ENCODE results near the gene TRMT5.

The TRMT5 gene

GRCh38 chr14:60951776-60952435, 29.0 kb downstream of the TRMT5 start:
- no peak for ATAC-seq (replicated peaks)
- Mint-ChIP-seq H3K4me3 (no peak overlapping the region), H3K36me3 (ENCODE audit: insufficient read depth) (no peaks in the 10 kb centered on the region), H3K27ac (no peak overlapping the region), H3K27me3 (no peaks in the 10 kb centered on the region), H3K4me1 (ENCODE audit: low read depth in 2 of 2) (no peaks in the 10 kb centered on the region), H3K9me3 (peaks cover 4 to 13% of the 10 kb centered on the region in 2 donors)
- DNase-seq, result no peak

- Mint-ChIP-seq H3K9me3 (no peaks in the 10 kb centered on the region), H3K27me3 (no peaks in the 10 kb centered on the region), H3K36me3 (ENCODE audit: insufficient read depth) (no peaks in the 10 kb centered on the region), H3K27ac (no peak overlapping the region), H3K4me3 (no peak overlapping the region), H3K4me1 (ENCODE audit: low read depth in 2 of 2) (no peaks in the 10 kb centered on the region)
- DNase-seq (no peak), ATAC-seq (replicated peaks) (no peak)
These were observed 34.1 kb downstream of the TRMT5 start for GRCh38 chr14:60946773-60947172.

GRCh38 chr14:60945984-60946383, 34.9 kb downstream of the TRMT5 start:
- DNase-seq (no peak), ATAC-seq (replicated peaks) (no peak)
- Mint-ChIP-seq H3K9me3 (no peaks in the 10 kb centered on the region), H3K4me3 (no peak overlapping the region), H3K36me3 (ENCODE audit: insufficient read depth) (peaks cover 3% of the 10 kb centered on the region), H3K4me1 (ENCODE audit: low read depth in 2 of 2) (no peaks in the 10 kb centered on the region), H3K27ac (no peak overlapping the region), H3K27me3 (no peaks in the 10 kb centered on the region)

- peaks cover 3 to 5% of the 10 kb centered on the region in 2 donors for H3K4me1 Mint-ChIP-seq (ENCODE audit: low read depth in 2 of 2)
- no peak for DNase-seq
- H3K27ac Mint-ChIP-seq, result no peak overlapping the region
- H3K36me3 Mint-ChIP-seq (ENCODE audit: insufficient read depth), result peaks cover 3% of the 10 kb centered on the region
- H3K4me3 Mint-ChIP-seq, result no peak overlapping the region
- no peak for ATAC-seq (replicated peaks)
- H3K27me3 Mint-ChIP-seq, result no peaks in the 10 kb centered on the region
- H3K9me3 Mint-ChIP-seq, result no peaks in the 10 kb centered on the region
These were observed 36.7 kb downstream of the TRMT5 start for GRCh38 chr14:60944204-60944603.

- DNase-seq (no peak), ATAC-seq (replicated peaks) (no peak)
- H3K4me1 Mint-ChIP-seq (ENCODE audit: low read depth in 2 of 2), result peaks cover 3 to 8% of the 10 kb centered on the region in 2 donors
- no peaks in the 10 kb centered on the region for H3K9me3 Mint-ChIP-seq
- H3K27ac Mint-ChIP-seq, result no peak overlapping the region
- H3K36me3 Mint-ChIP-seq (ENCODE audit: insufficient read depth), result peaks cover 3% of the 10 kb centered on the region
- H3K4me3 Mint-ChIP-seq, result no peak overlapping the region
- H3K27me3 Mint-ChIP-seq, result no peaks in the 10 kb centered on the region
These were observed 37.2 kb downstream of the TRMT5 start for GRCh38 chr14:60943637-60944032.

GRCh38 chr14:60935319-60935718, 45.6 kb downstream of the TRMT5 start:
- no peaks in the 10 kb centered on the region for H3K27me3 Mint-ChIP-seq
- H3K9me3 Mint-ChIP-seq, result no peaks in the 10 kb centered on the region
- H3K4me1 Mint-ChIP-seq (ENCODE audit: low read depth in 2 of 2), result peaks cover 3 to 8% of the 10 kb centered on the region in 2 donors
- H3K36me3 Mint-ChIP-seq (ENCODE audit: insufficient read depth), result no peaks in the 10 kb centered on the region
- H3K4me3 Mint-ChIP-seq, result no peak overlapping the region
- H3K27ac Mint-ChIP-seq, result no peak overlapping the region
- no peak for DNase-seq
- no peak for ATAC-seq (replicated peaks)

- Mint-ChIP-seq H3K4me3 (no peak overlapping the region), H3K9me3 (no peaks in the 10 kb centered on the region), H3K27me3 (no peaks in the 10 kb centered on the region), H3K4me1 (ENCODE audit: low read depth in 2 of 2) (peaks cover 0 to 2% of the 10 kb centered on the region in 2 donors), H3K36me3 (ENCODE audit: insufficient read depth) (no peaks in the 10 kb centered on the region), H3K27ac (no peak overlapping the region)
- DNase-seq (no peak), ATAC-seq (replicated peaks) (no peak)
These were observed 46.8 kb downstream of the TRMT5 start for GRCh38 chr14:60933920-60934655.

GRCh38 chr14:60931218-60931617, 49.7 kb downstream of the TRMT5 start:
- H3K36me3 Mint-ChIP-seq (ENCODE audit: insufficient read depth), result no peaks in the 10 kb centered on the region
- H3K27me3 Mint-ChIP-seq, result no peaks in the 10 kb centered on the region
- no peak overlapping the region for H3K4me3 Mint-ChIP-seq
- DNase-seq (no peak), ATAC-seq (replicated peaks) (no peak)
- H3K27ac Mint-ChIP-seq, result no peak overlapping the region
- no peaks in the 10 kb centered on the region for H3K9me3 Mint-ChIP-seq
- H3K4me1 Mint-ChIP-seq (ENCODE audit: low read depth in 2 of 2), result no peaks in the 10 kb centered on the region

- H3K4me3 Mint-ChIP-seq, result no peak overlapping the region
- H3K9me3 Mint-ChIP-seq, result no peaks in the 10 kb centered on the region
- ATAC-seq (replicated peaks), result no peak
- DNase-seq, result no peak
- peaks cover 2% of the 10 kb centered on the region for H3K36me3 Mint-ChIP-seq (ENCODE audit: insufficient read depth)
- peaks cover 0 to 3% of the 10 kb centered on the region in 2 donors for H3K4me1 Mint-ChIP-seq (ENCODE audit: low read depth in 2 of 2)
- H3K27me3 Mint-ChIP-seq, result no peaks in the 10 kb centered on the region
- H3K27ac Mint-ChIP-seq, result no peak overlapping the region
These were observed 54.9 kb downstream of the TRMT5 start for GRCh38 chr14:60926002-60926401.

GRCh38 chr14:60925286-60925685, 55.6 kb downstream of the TRMT5 start:
- no peak for ATAC-seq (replicated peaks)
- Mint-ChIP-seq H3K36me3 (ENCODE audit: insufficient read depth) (peaks cover 2% of the 10 kb centered on the region), H3K4me3 (no peak overlapping the region), H3K9me3 (no peaks in the 10 kb centered on the region), H3K27me3 (no peaks in the 10 kb centered on the region), H3K4me1 (ENCODE audit: low read depth in 2 of 2) (peaks cover 0 to 3% of the 10 kb centered on the region in 2 donors), H3K27ac (no peak overlapping the region)
- DNase-seq, result no peak

- Mint-ChIP-seq H3K27ac (no peak overlapping the region), H3K27me3 (no peaks in the 10 kb centered on the region), H3K4me3 (no peak overlapping the region), H3K4me1 (ENCODE audit: low read depth in 2 of 2) (peaks cover 3% of the 10 kb centered on the region in 2 donors), H3K36me3 (ENCODE audit: insufficient read depth) (peaks cover 2% of the 10 kb centered on the region), H3K9me3 (no peaks in the 10 kb centered on the region)
- ATAC-seq (replicated peaks) (no peak), DNase-seq (no peak)
These were observed 58.8 kb downstream of the TRMT5 start for GRCh38 chr14:60922050-60922449.
